ENCODE data around the gene TSPAN18.

DNA sequence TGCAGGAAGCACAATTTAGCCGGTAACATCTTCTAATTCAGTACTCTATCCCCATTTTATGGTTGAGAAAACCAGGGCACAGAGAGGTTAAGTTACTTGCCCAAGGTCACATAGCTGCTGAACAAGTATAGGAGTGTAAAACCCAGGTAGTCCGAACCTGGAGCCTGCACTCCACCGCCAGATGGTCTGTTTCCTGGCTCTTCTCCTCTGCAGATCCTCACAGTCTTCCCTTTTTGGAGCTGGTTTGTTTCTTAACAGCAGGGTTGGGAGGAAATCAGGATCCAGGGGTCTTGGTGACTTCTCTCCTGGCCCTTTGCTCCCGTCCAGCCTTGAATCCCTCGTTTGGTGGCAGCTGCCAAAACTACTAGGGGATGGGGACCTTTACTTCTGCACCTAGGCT lies 12.0 kb downstream of the TSPAN18 start:
- TF ChIP-seq BHLHE40 (IDR thresholded peaks at IDR 0.05; ENCODE audit: low read depth, low read length), result no peak
- no peak for TF ChIP-seq CEBPB (IDR thresholded peaks at IDR 0.05; ENCODE audit: low read depth, low read length)
- no peak for TF ChIP-seq POLR2A (IDR thresholded peaks at IDR 0.05; ENCODE audit: low read depth, low read length)
- no peak for TF ChIP-seq CTCF (conservative IDR thresholded peaks at IDR 0.05; ENCODE audit: low read depth, low read length)
- TF ChIP-seq RAD21 (IDR thresholded peaks at IDR 0.05; ENCODE audit: low read length), result no peak
- TF ChIP-seq MAFK (IDR thresholded peaks at IDR 0.05; ENCODE audit: low read depth, low read length), result no peak
- TF ChIP-seq USF2 (IDR thresholded peaks at IDR 0.05; ENCODE audit: low read depth, low read length), result no peak
- no peak for TF ChIP-seq MXI1 (IDR thresholded peaks at IDR 0.05; ENCODE audit: borderline replicate concordance, low read depth, low read length)
- no peak for TF ChIP-seq MAZ (IDR thresholded peaks at IDR 0.05; ENCODE audit: borderline replicate concordance, low read depth, low read length)
- no peak for TF ChIP-seq FOS (IDR thresholded peaks at IDR 0.05; ENCODE audit: low read depth, low read length)
- no peak for TF ChIP-seq RFX5 (IDR thresholded peaks at IDR 0.05; ENCODE audit: low read depth, low read length)
- no peak for TF ChIP-seq SMC3 (IDR thresholded peaks at IDR 0.05; ENCODE audit: low read depth, low read length)

Data from IMR-90 (cell line).